H1 (cell line): ENCODE results near the gene PRR33. TPM values are rescaled to one million over a fixed set of nuclear protein-coding genes. Genes with fewer than 3 reads are reported as not detected.

Experiments used
- ATF3 ChIP-seq: IDR thresholded peaks from 2 replicates; pipeline ENCODE4 v1.6.1; 2011; ENCODE audit warnings: low read depth, mild to moderate bottlenecking, low read length; ENCODE audit not compliant: insufficient read depth
- CEBPB ChIP-seq: IDR thresholded peaks from 2 replicates; pipeline ENCODE4 v1.6.1; 2012; ENCODE audit warnings: low read depth, low read length
- CTCF ChIP-seq, 3 experiments: IDR thresholded peaks; 1 replicate in 2 of 3; 2 replicates in 1 of 3; pipeline versions ENCODE4 v1.5.1 to v1.6.1; 2011; ENCODE audit warnings: low read length in 3 of 3, mild to moderate bottlenecking in 3 of 3, inconsistent platforms in 2 of 3, low read depth in 1 of 3, moderate library complexity in 1 of 3; ENCODE audit not compliant: insufficient read depth in 1 of 3; ENCODE audit errors: control extremely low read depth in 1 of 3
- GTF2F1 ChIP-seq: IDR thresholded peaks from 2 replicates; pipeline ENCODE4 v1.6.1; 2012; ENCODE audit warnings: low read depth, low read length, improper control_type of control experiment, borderline replicate concordance
- PHF8 ChIP-seq: fragments of 200-600 bp; sonication (generic); conservative IDR thresholded peaks from 2 replicates; pipeline ENCODE4 v1.7.1; 2012; ENCODE audit warnings: low read depth, mild to moderate bottlenecking, inconsistent platforms, low read length, moderate library complexity
- POLR2A ChIP-seq, 2 experiments: IDR thresholded peaks; 1 replicate in 1 of 2; 2 replicates in 1 of 2; pipeline ENCODE4 v1.6.1; 2011; ENCODE audit warnings: low read depth in 2 of 2, low read length in 2 of 2, mild to moderate bottlenecking in 2 of 2; ENCODE audit errors: control extremely low read depth in 1 of 2
- RFX5 ChIP-seq: IDR thresholded peaks from 2 replicates; pipeline ENCODE4 v1.6.1; 2011; ENCODE audit warnings: low read depth, low read length, improper control_type of control experiment, borderline replicate concordance
- RNF2 ChIP-seq: fragments of 200-900, 300-1000 bp; sonication (generic); IDR thresholded peaks from 2 replicates; pipeline ENCODE4 v1.7.1; 2016; ENCODE audit warnings: borderline replicate concordance, low read depth, mild to moderate bottlenecking, antibody characterized with exemption, low read length; ENCODE audit not compliant: poor library complexity, severe bottlenecking; ENCODE audit errors: missing control alignments
- polyA plus RNA-seq, 7 experiments: library from polyadenylated mRNA; depleted of rRNA in 3 of 7; stranded (reverse) in 5 of 7; unstranded in 2 of 7; fragments of >200 nt in 5 of 7; fragments of 200-250 nt in 2 of 7; gene quantifications; 1 replicate in 5 of 7; 2 replicates in 1 of 7; 4 replicates in 1 of 7; pipeline versions ENCODE4 v1.2.1 to v1.2.3, GENCODE V29; 2011 to 2013; ENCODE audit warnings: missing spikeins in 2 of 7, mixed read lengths in 2 of 7
- total RNA-seq: library from RNA; stranded (reverse); fragmentation: NEBNext Ultra II Directional; extraction: Animal tissue kit (Norgen Biotek cat#: 25700); gene quantifications from 2 replicates; pipeline ENCODE4 v1.2.1, GENCODE V29; 2021

The PRR33 gene
- total and polyA plus RNA-seq, 2 of the 8 experiments (the other 6 are each of a cell fraction or from before 2014, with no cell fraction given) = 0.02 TPM; not detected in 1

GRCh38 chr11:1845561-1846452 is 45.9 kb downstream of the PRR33 start (continued):
- TF ChIP-seq ATF3 = no peak
- no peak for TF ChIP-seq CTCF (IDR thresholded peaks at IDR 0.05; ENCODE audit: control extremely low read depth in 1 of 3, insufficient read depth in 1 of 3, low read depth in 1 of 3, low read length in 3 of 3)
- no peak for TF ChIP-seq GTF2F1
- no peak for TF ChIP-seq CEBPB
- TF ChIP-seq RNF2 = no peak
- TF ChIP-seq PHF8 = no peak
- TF ChIP-seq POLR2A (IDR thresholded peaks at IDR 0.05; ENCODE audit: control extremely low read depth in 1 of 2, low read depth in 2 of 2, low read length in 2 of 2) = no peak
- TF ChIP-seq RFX5 = no peak
